ENCODE data around the gene CAMTA1. TPM values are rescaled to one million over a fixed set of nuclear protein-coding genes. Genes with fewer than 3 reads are reported as not detected.

CAMTA1 gene
- total RNA-seq, 2 donors from 2014 or later = 55.3 to 69.5 TPM

GRCh38 chr1:7648761-7649384 lies 863.6 kb downstream of the CAMTA1 start:
- DNase-seq (no peak), ATAC-seq (no peak)
- H3K9me3 ChIP-seq (ENCODE audit: control insufficient read depth, low read length, poor library complexity, severe bottlenecking) = no peaks in the 10 kb centered on the region
- no peak overlapping the region for H3K4me3 Mint-ChIP-seq
- H3K27me3 Mint-ChIP-seq = peaks cover 4% of the 10 kb centered on the region
- peaks cover 3% of the 10 kb centered on the region for H3K4me1 Mint-ChIP-seq
- H3K36me3 Mint-ChIP-seq (ENCODE audit: low read depth) = no peaks in the 10 kb centered on the region
- no peak overlapping the region for H3K27ac Mint-ChIP-seq

- Mint-ChIP-seq H3K27ac (no peak overlapping the region), H3K4me1 (peaks cover 9% of the 10 kb centered on the region), H3K4me3 (no peak overlapping the region), H3K27me3 (no peaks in the 10 kb centered on the region), H3K36me3 (ENCODE audit: low read depth) (peaks cover 5% of the 10 kb centered on the region)
- ATAC-seq (no peak), DNase-seq (no peak)
- no peaks in the 10 kb centered on the region for H3K9me3 ChIP-seq (ENCODE audit: control insufficient read depth, low read length, poor library complexity, severe bottlenecking)
Observed at GRCh38 chr1:7650801-7651200, 865.5 kb downstream of the CAMTA1 start.

- DNase-seq (no peak), ATAC-seq (no peak)
- Mint-ChIP-seq H3K27me3 (no peaks in the 10 kb centered on the region), H3K27ac (no peak overlapping the region), H3K36me3 (ENCODE audit: low read depth) (peaks cover 5% of the 10 kb centered on the region), H3K4me3 (no peak overlapping the region), H3K4me1 (peaks cover 9% of the 10 kb centered on the region)
- H3K9me3 ChIP-seq (ENCODE audit: control insufficient read depth, low read length, poor library complexity, severe bottlenecking) = no peaks in the 10 kb centered on the region
Observed at GRCh38 chr1:7651203-7651602, 865.9 kb downstream of the CAMTA1 start.

GRCh38 chr1:7652061-7652460 lies 866.8 kb downstream of the CAMTA1 start:
- peaks cover 6% of the 10 kb centered on the region for H3K4me1 Mint-ChIP-seq
- H3K27me3 Mint-ChIP-seq = no peaks in the 10 kb centered on the region
- peaks cover 5% of the 10 kb centered on the region for H3K36me3 Mint-ChIP-seq (ENCODE audit: low read depth)
- ATAC-seq = no peak
- no peak for DNase-seq
- no peak overlapping the region for H3K4me3 Mint-ChIP-seq
- no peaks in the 10 kb centered on the region for H3K9me3 ChIP-seq (ENCODE audit: control insufficient read depth, low read length, poor library complexity, severe bottlenecking)
- H3K27ac Mint-ChIP-seq = no peak overlapping the region

GRCh38 chr1:7652515-7653098 lies 867.4 kb downstream of the CAMTA1 start:
- H3K27me3 Mint-ChIP-seq = no peaks in the 10 kb centered on the region

GRCh38 chr1:7654725-7655124 lies 869.5 kb downstream of the CAMTA1 start:
- DNase-seq = no peak
- Mint-ChIP-seq H3K27ac (no peak overlapping the region), H3K4me1 (peaks cover 6% of the 10 kb centered on the region), H3K4me3 (no peak overlapping the region), H3K27me3 (no peaks in the 10 kb centered on the region), H3K36me3 (ENCODE audit: low read depth) (peaks cover 5% of the 10 kb centered on the region)
- ATAC-seq = no peak
- H3K9me3 ChIP-seq (ENCODE audit: control insufficient read depth, low read length, poor library complexity, severe bottlenecking) = no peaks in the 10 kb centered on the region

More at GRCh38 chr1:7652515-7653098, 867.4 kb downstream of the CAMTA1 start:
- no peak overlapping the region for H3K27ac Mint-ChIP-seq
- no peak for ATAC-seq
- H3K4me1 Mint-ChIP-seq = peaks cover 6% of the 10 kb centered on the region
- peaks cover 5% of the 10 kb centered on the region for H3K36me3 Mint-ChIP-seq (ENCODE audit: low read depth)
- DNase-seq = no peak
- no peaks in the 10 kb centered on the region for H3K9me3 ChIP-seq (ENCODE audit: control insufficient read depth, low read length, poor library complexity, severe bottlenecking)
- no peak overlapping the region for H3K4me3 Mint-ChIP-seq

- no peaks in the 10 kb centered on the region for H3K9me3 ChIP-seq (ENCODE audit: control insufficient read depth, low read length, poor library complexity, severe bottlenecking)
- H3K4me1 Mint-ChIP-seq = peaks cover 6% of the 10 kb centered on the region
- peak overlapping the region; percentile 32 for H3K27ac Mint-ChIP-seq
- H3K27me3 Mint-ChIP-seq = no peaks in the 10 kb centered on the region
- ATAC-seq (no peak), DNase-seq (no peak)
- H3K4me3 Mint-ChIP-seq = no peak overlapping the region
- peaks cover 5% of the 10 kb centered on the region for H3K36me3 Mint-ChIP-seq (ENCODE audit: low read depth)
Observed at GRCh38 chr1:7655354-7655753, 870.1 kb downstream of the CAMTA1 start.

- no peak for ATAC-seq
- H3K4me1 Mint-ChIP-seq = peaks cover 6% of the 10 kb centered on the region
- DNase-seq = no peak
- H3K27me3 Mint-ChIP-seq = peaks cover 5% of the 10 kb centered on the region
- H3K4me3 Mint-ChIP-seq = no peak overlapping the region
- H3K36me3 Mint-ChIP-seq (ENCODE audit: low read depth) = peaks cover 5% of the 10 kb centered on the region
- no peak overlapping the region for H3K27ac Mint-ChIP-seq
- H3K9me3 ChIP-seq (ENCODE audit: control insufficient read depth, low read length, poor library complexity, severe bottlenecking) = no peaks in the 10 kb centered on the region
Observed at GRCh38 chr1:7656557-7657215, 871.4 kb downstream of the CAMTA1 start.

- H3K9me3 ChIP-seq (ENCODE audit: control insufficient read depth, low read length, poor library complexity, severe bottlenecking) = no peaks in the 10 kb centered on the region
- Mint-ChIP-seq H3K4me1 (peaks cover 9% of the 10 kb centered on the region), H3K27me3 (peaks cover 5% of the 10 kb centered on the region), H3K4me3 (no peak overlapping the region), H3K36me3 (ENCODE audit: low read depth) (peaks cover 8% of the 10 kb centered on the region), H3K27ac (no peak overlapping the region)
- no peak for ATAC-seq
- no peak for DNase-seq
Observed at GRCh38 chr1:7657287-7658016, 872.2 kb downstream of the CAMTA1 start.

- ATAC-seq (no peak), DNase-seq (no peak)
- no peak overlapping the region for H3K27ac Mint-ChIP-seq
- H3K27me3 Mint-ChIP-seq = peaks cover 5% of the 10 kb centered on the region
- no peaks in the 10 kb centered on the region for H3K9me3 ChIP-seq (ENCODE audit: control insufficient read depth, low read length, poor library complexity, severe bottlenecking)
- no peak overlapping the region for H3K4me3 Mint-ChIP-seq
- peaks cover 9% of the 10 kb centered on the region for H3K4me1 Mint-ChIP-seq
- H3K36me3 Mint-ChIP-seq (ENCODE audit: low read depth) = peaks cover 8% of the 10 kb centered on the region
Observed at GRCh38 chr1:7658099-7658498, 872.8 kb downstream of the CAMTA1 start.

- no peak overlapping the region for H3K27ac Mint-ChIP-seq
- H3K36me3 Mint-ChIP-seq (ENCODE audit: low read depth) = peaks cover 6% of the 10 kb centered on the region
- H3K4me3 Mint-ChIP-seq = no peak overlapping the region
- DNase-seq (no peak), ATAC-seq (no peak)
- peaks cover 5% of the 10 kb centered on the region for H3K27me3 Mint-ChIP-seq
- H3K4me1 Mint-ChIP-seq = peaks cover 7% of the 10 kb centered on the region
- H3K9me3 ChIP-seq (ENCODE audit: control insufficient read depth, low read length, poor library complexity, severe bottlenecking) = no peaks in the 10 kb centered on the region
Observed at GRCh38 chr1:7659514-7659913, 874.3 kb downstream of the CAMTA1 start.

- H3K36me3 Mint-ChIP-seq (ENCODE audit: low read depth) = peaks cover 3% of the 10 kb centered on the region
- no peak overlapping the region for H3K4me3 Mint-ChIP-seq
- ATAC-seq (no peak), DNase-seq (no peak)
- H3K4me1 Mint-ChIP-seq = peaks cover 3% of the 10 kb centered on the region
- H3K27me3 Mint-ChIP-seq = peaks cover 5% of the 10 kb centered on the region
- H3K9me3 ChIP-seq (ENCODE audit: control insufficient read depth, low read length, poor library complexity, severe bottlenecking) = no peaks in the 10 kb centered on the region
- H3K27ac Mint-ChIP-seq = no peak overlapping the region
Observed at GRCh38 chr1:7663451-7664146, 878.3 kb downstream of the CAMTA1 start.
